HepG2 (cell line): ENCODE measurements around the gene MOAP1. TPM values are rescaled to one million over a fixed set of nuclear protein-coding genes. Genes with fewer than 3 reads are reported as not detected.

Source experiments
- ATAC-seq: fragments of 200-7000 bp; cut with Tn5 transposase; 3 replicates; pipeline ENCODE4 v1.9.1; 2020; ENCODE audit warnings: mild to moderate bottlenecking, moderate library complexity
- BruUV-seq: library from RNA; stranded (reverse); fragments of 400-500 nt; replicated peaks from 2 replicates; lab custom pipeline; 2021; lab: Mats Ljungman, UMichigan
- CTCF ChIA-PET: fragments of 300-600 bp; formaldehyde crosslinking; extraction: SDS; loops from one replicate; lab custom pipeline; 2021; ENCODE audit warnings: low total read pairs, inconsistent platforms, low intra/inter-chr PET ratio; lab: Yijun Ruan, JAX
- POLR2A ChIA-PET: fragments of 350-600 bp; sonication (Branson Sonifier 250); formaldehyde crosslinking; loops from one replicate; lab custom pipeline; 2020; ENCODE audit warnings: antibody characterized with exemption, inconsistent platforms; lab: Yijun Ruan, JAX
- DNase-seq: peaks from one replicate; pipeline ENCODE4 v3.0.0-alpha.2; 2015; ENCODE audit warnings: low spot score
- FAIRE-seq: peaks from 3 replicates; lab custom pipeline; 2011; peaks lifted over from hg19 to GRCh38; lab: Jason Lieb, UNC
- H2AFZ ChIP-seq: one replicate; pipeline ENCODE4 v1.6.1; 2011; ENCODE audit warnings: low read length, inconsistent platforms
- H3K27ac ChIP-seq: fragments of 300-600 bp; 3 replicates; pipeline ENCODE4 v1.8.0; 2011; ENCODE audit warnings: mixed run types, mild to moderate bottlenecking, mixed read lengths, low read length, inconsistent platforms; ENCODE audit not compliant: insufficient read depth; ENCODE audit errors: extremely low read length
- H3K27me3 ChIP-seq, 2 experiments: fragments of 200-600 bp in 1 of 2; 2 replicates in 1 of 2; 3 replicates in 1 of 2; pipeline versions ENCODE4 v1.6.0 to v1.8.0; 2011; ENCODE audit warnings: low read length in 2 of 2, mild to moderate bottlenecking in 2 of 2, moderate library complexity in 2 of 2, inconsistent platforms in 1 of 2; ENCODE audit not compliant: insufficient read depth in 2 of 2, control insufficient read depth in 1 of 2
- H3K36me3 ChIP-seq, 2 experiments: fragments of 200-600 bp in 1 of 2; replicated peaks in 1 of 2; 2 replicates in 1 of 2; 3 replicates in 1 of 2; pipeline versions ENCODE4 v1.5.1 to v1.8.0; 2011; ENCODE audit warnings: low read length in 2 of 2, inconsistent platforms in 1 of 2; ENCODE audit not compliant: insufficient read depth in 2 of 2, control insufficient read depth in 1 of 2
- H3K4me1 ChIP-seq: 2 replicates; pipeline ENCODE4 v1.5.1; 2012; ENCODE audit warnings: low read length, inconsistent platforms; ENCODE audit not compliant: insufficient read depth
- H3K4me2 ChIP-seq: 2 replicates; pipeline ENCODE4 v1.6.0; 2011; ENCODE audit warnings: low read depth, low read length, inconsistent platforms
- H3K4me3 ChIP-seq, 3 experiments: fragments of 200-600 bp in 1 of 3; sonication (generic), shearing (Covaris generic) in 1 of 3; replicated peaks in 1 of 3; 2 replicates each; pipeline ENCODE4 v1.5.1; 2011 to 2016; ENCODE audit warnings: low read length in 3 of 3, inconsistent platforms in 2 of 3, low read depth in 2 of 3, mild to moderate bottlenecking in 2 of 3, control low read depth in 1 of 3, mixed read lengths in 1 of 3; ENCODE audit not compliant: insufficient read depth in 1 of 3
- H3K79me2 ChIP-seq: one replicate; pipeline ENCODE4 v1.6.1; 2011; ENCODE audit warnings: low read length, inconsistent platforms; ENCODE audit not compliant: insufficient read depth
- H3K9ac ChIP-seq: 2 replicates; pipeline ENCODE4 v1.6.0; 2011; ENCODE audit warnings: mild to moderate bottlenecking, low read depth, low read length, inconsistent platforms; ENCODE audit not compliant: insufficient read depth
- H3K9me3 ChIP-seq: 2 replicates; pipeline ENCODE4 v1.5.1; 2012; ENCODE audit warnings: mild to moderate bottlenecking, low read length
- H4K20me1 ChIP-seq: 2 replicates; pipeline ENCODE4 v1.6.0; 2011; ENCODE audit warnings: inconsistent platforms, mild to moderate bottlenecking, low read length, moderate library complexity; ENCODE audit not compliant: insufficient read depth
- CENPBD1 ChIP-seq: sonication (generic); formaldehyde crosslinking; IDR thresholded peaks from 2 replicates; pipeline ENCODE4 v1.8.0; 2022; ENCODE audit warnings: missing genetic modification reagents, low read depth, mild to moderate bottlenecking, borderline replicate concordance
- CHD2 ChIP-seq: IDR thresholded peaks from 2 replicates; pipeline ENCODE4 v1.6.1; 2011; ENCODE audit warnings: low read depth, low read length, improper control_type of control experiment
- ERF ChIP-seq: IDR thresholded peaks from 2 replicates; pipeline ENCODE4 v1.6.1; 2018; ENCODE audit warnings: missing biosample characterization, missing genetic modification reagents
- FOSL2 ChIP-seq: sonication (generic); formaldehyde crosslinking; IDR thresholded peaks from 2 replicates; pipeline ENCODE4 v1.4.0; 2020; ENCODE audit warnings: missing genetic modification reagents
- KLF12 ChIP-seq: sonication (generic); formaldehyde crosslinking; IDR thresholded peaks from 2 replicates; pipeline ENCODE4 v1.4.0; 2020; ENCODE audit warnings: missing genetic modification reagents, borderline replicate concordance
- LBX2 ChIP-seq: sonication (generic); formaldehyde crosslinking; IDR thresholded peaks from 2 replicates; pipeline ENCODE4 v1.5.0; 2020; ENCODE audit warnings: missing genetic modification reagents, mild to moderate bottlenecking, borderline replicate concordance
- MED13 ChIP-seq: sonication (generic); formaldehyde crosslinking; IDR thresholded peaks from 2 replicates; pipeline ENCODE4 v1.5.0; 2020; ENCODE audit warnings: missing genetic modification reagents
- MIXL1 ChIP-seq: IDR thresholded peaks from 2 replicates; pipeline ENCODE4 v1.6.1; 2016
- MLLT10 ChIP-seq: sonication (generic); formaldehyde crosslinking; IDR thresholded peaks from 2 replicates; pipeline ENCODE4 v1.4.0; 2020; ENCODE audit warnings: missing genetic modification reagents
- RAD21 ChIP-seq: fragments of 450-650 bp; formaldehyde crosslinking; IDR thresholded peaks from 2 replicates; pipeline ENCODE4 v1.5.0; 2020; ENCODE audit warnings: mild to moderate bottlenecking
- SP4 ChIP-seq: sonication (generic); formaldehyde crosslinking; IDR thresholded peaks from 2 replicates; pipeline ENCODE4 v1.8.1; 2023; ENCODE audit warnings: mild to moderate bottlenecking, missing genetic modification reagents
- STAG1 ChIP-seq: sonication (generic); formaldehyde crosslinking; IDR thresholded peaks from 2 replicates; pipeline ENCODE4 v1.4.0; 2020; ENCODE audit warnings: missing genetic modification reagents
- TBX3 ChIP-seq: fragments of 450-650 bp; IDR thresholded peaks from 2 replicates; pipeline ENCODE4 v1.6.1; 2017; ENCODE audit warnings: antibody characterized with exemption, mild to moderate bottlenecking, inconsistent platforms, borderline replicate concordance
- ZNF367 ChIP-seq: sonication (generic); formaldehyde crosslinking; IDR thresholded peaks from 2 replicates; pipeline ENCODE4 v1.4.0; 2020; ENCODE audit warnings: missing genetic modification reagents, borderline replicate concordance
- ZNF629 ChIP-seq: sonication (generic); formaldehyde crosslinking; conservative IDR thresholded peaks from 2 replicates; pipeline ENCODE4 v1.5.0; 2020; ENCODE audit warnings: missing genetic modification reagents
- ZNF75D ChIP-seq: sonication (generic); formaldehyde crosslinking; IDR thresholded peaks from 2 replicates; pipeline ENCODE4 v1.8.1; 2023; ENCODE audit warnings: missing genetic modification reagents, mild to moderate bottlenecking, borderline replicate concordance
- ZNF883 ChIP-seq: sonication (generic); formaldehyde crosslinking; IDR thresholded peaks from 2 replicates; pipeline ENCODE4 v1.5.1; 2020; ENCODE audit warnings: mild to moderate bottlenecking, missing genetic modification reagents; ENCODE audit errors: not compliant biosample characterization
- WGBS: methylation state at CpG from one replicate; pipeline ENCODE4 v1.1.6; 2017; ENCODE audit warnings: low lambda C conversion rate; 5-methylcytosine and 5-hydroxymethylcytosine counted together
- in situ Hi-C: cut with HindIII; loops from 2 replicates; pipeline ENCODE4 v1.10.0; 2017; ENCODE audit warnings: low pct_unique_long_range_greater_than_20kb; ENCODE audit not compliant: extremely low pct_ligation_motif_present
- intact Hi-C: fragments of 100-400 bp; cut with micrococcal nuclease; formaldehyde crosslinking; loops from one replicate; pipeline ENCODE4 v1.10.0; 2022; ENCODE audit not compliant: unreplicated experiment
- polyA plus RNA-seq, 8 experiments: library from polyadenylated mRNA; depleted of rRNA in 3 of 8; stranded (reverse) in 7 of 8; unstranded in 1 of 8; fragments of >200 nt; fragmentation: Illumina TruSeq in 4 of 8; extraction: Trizol in 4 of 8; gene quantifications; 2 replicates each; pipeline versions ENCODE4 v1.2.1 to v1.2.3, GENCODE V29; 2011 to 2016; ENCODE audit warnings: low read depth in 4 of 8, missing spikeins in 1 of 8, mixed read lengths in 1 of 8; ENCODE audit not compliant: insufficient read depth in 1 of 8
- total RNA-seq, 5 experiments: library from RNA; depleted of rRNA; stranded (reverse); fragments of >200 nt; fragmentation: Illumina TruSeq; extraction: Trizol; gene quantifications; 2 replicates each; pipeline ENCODE4 v1.2.3, GENCODE V29; 2016; ENCODE audit warnings: low read depth in 1 of 5

MOAP1 gene
- total and polyA plus RNA-seq, 2 of the 13 experiments (the other 11 are each of a cell fraction or from before 2014, with no cell fraction given): 14.6 to 47.0 TPM

DNA sequence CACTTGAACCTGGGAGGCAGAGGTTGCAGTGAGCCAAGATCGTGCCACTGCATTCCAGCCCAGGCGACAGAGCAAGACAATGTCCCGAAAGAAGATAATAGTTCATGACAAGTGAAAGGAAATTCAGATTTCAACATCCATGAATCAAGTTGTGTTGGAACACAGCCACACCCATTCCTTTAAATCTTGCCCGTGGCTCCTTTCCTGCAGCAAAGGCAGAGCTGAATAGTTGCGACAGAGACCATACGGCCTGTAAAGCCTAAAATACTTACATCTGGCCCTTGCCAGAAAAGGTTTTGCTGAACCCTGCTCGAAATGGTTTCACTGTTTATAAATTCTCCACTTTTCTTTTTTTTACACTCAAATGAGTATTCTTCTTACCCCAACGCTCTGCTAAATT is 51.2 kb downstream of the MOAP1 start:
- H3K4me3 ChIP-seq: no peak overlapping the region
- ATAC-seq (no peak), DNase-seq (no peak), FAIRE-seq (no peak)
- H3K79me2 ChIP-seq: no peaks in the 10 kb centered on the region
- intact Hi-C loops (no loop called here), in situ Hi-C loops (no loop called here)
- no peaks in the 10 kb centered on the region for H3K36me3 ChIP-seq
- H3K9ac ChIP-seq: no peak overlapping the region
- H3K9me3 ChIP-seq: no peaks in the 10 kb centered on the region
- BruUV-seq: no TSS peak
- TF ChIP-seq CENPBD1 (CRISPR knock-in tag): no peak
- no peak for TF ChIP-seq FOSL2
- no peak for TF ChIP-seq RAD21 (CRISPR knock-in tag)
- TF ChIP-seq ZNF367 (CRISPR knock-in tag): no peak
- no peak for TF ChIP-seq KLF12
- no peak for TF ChIP-seq MLLT10
- no peak for TF ChIP-seq ZNF629 (CRISPR knock-in tag)
- TF ChIP-seq MED13 (CRISPR knock-in tag): no peak
- no peak for TF ChIP-seq ZNF883 (CRISPR knock-in tag)
- TF ChIP-seq ZNF75D (CRISPR knock-in tag): no peak
- TF ChIP-seq STAG1: no peak
- no peak for TF ChIP-seq SP4 (CRISPR knock-in tag)
- TF ChIP-seq LBX2 (CRISPR knock-in tag): no peak
- TF ChIP-seq MIXL1: no peak
- no peak for TF ChIP-seq CHD2
- no peak for TF ChIP-seq TBX3
- TF ChIP-seq ERF (CRISPR knock-in tag): no peak
- H2AFZ ChIP-seq: no peak overlapping the region
- ChIA-PET POLR2A (interaction anchor here (1.6 kb wide), 2 partner anchors 17 to 20 kb away, joined by 5 to 6 read pairs; no protein-coding TSS in a partner anchor), CTCF (interaction anchor here (1.0 to 2.2 kb wide), 2 partner anchors 18 to 20 kb away, joined by 4 to 5 read pairs; partner anchors contain the start of gene ITPK1)
- H4K20me1 ChIP-seq: no peaks in the 10 kb centered on the region
- WGBS: 33% methylated on average over 8 of the region's 8 CpGs
- H3K27me3 ChIP-seq: peaks cover 1 to 7% of the 10 kb centered on the region in 2 experiments; a peak in 3 of 5 replicates
- peaks cover 39% of the 10 kb centered on the region for H3K4me1 ChIP-seq
- no peak overlapping the region for H3K4me2 ChIP-seq
- no peak overlapping the region for H3K27ac ChIP-seq
